Fibroblast of skin of scalp (primary cell): Measurements from ENCODE around the gene PDP2.

ENCODE experiments used
- DNase-seq: peaks from one replicate; pipeline ENCODE4 v3.0.0-alpha.2; 2013

PDP2 gene

DNA sequence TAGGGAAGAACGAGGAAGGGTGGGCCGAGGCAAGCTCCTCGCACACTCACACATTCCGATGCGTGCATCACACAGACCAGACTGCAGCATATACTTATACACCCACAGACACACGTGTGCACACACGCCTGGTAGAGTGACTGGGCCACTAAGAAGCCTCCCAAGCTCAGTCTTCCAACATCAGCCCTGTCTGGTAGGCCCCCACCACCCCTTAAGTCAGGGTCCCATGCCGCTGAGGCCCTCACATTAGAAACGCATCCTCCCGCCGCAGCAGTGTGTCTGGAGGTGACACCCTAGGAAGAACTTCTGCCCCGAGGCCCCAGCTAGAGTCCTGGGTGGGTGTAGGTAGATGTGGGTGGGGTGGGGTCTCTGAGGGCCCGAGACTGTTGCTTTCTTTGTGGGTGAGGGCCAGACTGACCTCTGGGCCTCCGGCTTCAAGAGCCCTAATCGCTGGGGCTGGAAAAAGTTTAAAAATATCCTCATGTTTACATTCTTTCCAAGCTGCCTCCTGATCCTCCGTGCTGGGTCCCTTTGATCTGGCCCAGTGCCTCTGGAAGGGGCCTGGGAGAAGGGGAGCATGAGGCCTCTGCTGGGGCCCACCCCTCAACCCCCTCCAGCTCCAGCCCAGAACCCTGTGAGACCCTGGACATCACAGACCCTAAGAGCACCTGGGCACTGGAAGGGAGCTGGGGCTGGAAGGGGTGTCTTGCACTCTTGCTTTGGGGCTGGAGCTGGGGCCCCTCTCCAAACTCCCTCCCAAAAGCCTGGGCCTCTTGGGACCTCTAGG is 24.7 kb downstream of the PDP2 start:
- DNase-seq, result no peak

DNA sequence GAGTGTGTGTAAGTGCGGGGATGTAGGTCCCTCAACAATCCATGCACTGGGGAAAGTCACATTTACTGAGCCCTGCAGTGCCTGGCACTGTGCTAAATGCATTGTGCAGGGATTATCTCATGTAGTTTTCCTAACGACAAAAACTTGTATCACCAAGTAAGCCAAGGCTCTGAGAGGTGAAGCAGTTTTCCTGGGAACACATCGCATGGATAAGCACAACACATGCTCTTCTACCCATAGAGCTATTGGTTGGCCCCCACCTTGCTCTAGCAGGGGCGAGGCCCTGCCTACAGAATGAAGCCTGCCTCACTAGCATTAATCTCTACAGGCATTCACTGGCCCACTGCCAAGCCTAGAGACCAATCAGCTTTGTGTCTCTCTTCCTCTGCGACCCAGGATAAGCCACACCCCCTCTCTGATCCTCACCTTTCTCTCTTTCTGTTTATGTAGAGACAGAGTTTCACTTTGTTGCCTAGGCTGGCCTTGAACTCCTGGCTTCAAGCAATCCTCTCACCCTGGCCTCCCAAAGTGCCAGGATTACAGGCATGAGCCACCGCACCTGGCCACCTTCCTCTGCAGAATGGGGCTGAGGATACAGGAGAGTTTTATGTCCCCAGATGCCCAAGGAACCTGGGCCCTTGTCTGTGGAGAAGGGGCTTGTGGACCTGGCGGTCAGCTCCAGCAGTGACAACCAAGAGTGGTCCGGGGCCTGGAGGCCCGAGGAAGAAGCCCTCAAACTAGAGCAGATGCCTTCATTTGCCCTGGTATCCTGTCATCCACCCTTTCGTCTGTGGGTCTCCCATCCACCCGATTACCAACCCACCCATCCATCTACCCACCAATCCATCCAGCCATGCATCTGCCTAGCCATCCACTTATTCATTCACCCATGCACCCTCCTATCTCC is 25.6 kb downstream of the PDP2 start:
- no peak for DNase-seq

- no peak for DNase-seq
Measured at GRCh38 chr16:66906916-66907836, 26.9 kb downstream of the PDP2 start.

GRCh38 chr16:66908116-66908515 is 27.8 kb downstream of the PDP2 start:
- DNase-seq, result no peak

GRCh38 chr16:66908762-66909559 is 28.6 kb downstream of the PDP2 start:
- DNase-seq, result no peak

DNA sequence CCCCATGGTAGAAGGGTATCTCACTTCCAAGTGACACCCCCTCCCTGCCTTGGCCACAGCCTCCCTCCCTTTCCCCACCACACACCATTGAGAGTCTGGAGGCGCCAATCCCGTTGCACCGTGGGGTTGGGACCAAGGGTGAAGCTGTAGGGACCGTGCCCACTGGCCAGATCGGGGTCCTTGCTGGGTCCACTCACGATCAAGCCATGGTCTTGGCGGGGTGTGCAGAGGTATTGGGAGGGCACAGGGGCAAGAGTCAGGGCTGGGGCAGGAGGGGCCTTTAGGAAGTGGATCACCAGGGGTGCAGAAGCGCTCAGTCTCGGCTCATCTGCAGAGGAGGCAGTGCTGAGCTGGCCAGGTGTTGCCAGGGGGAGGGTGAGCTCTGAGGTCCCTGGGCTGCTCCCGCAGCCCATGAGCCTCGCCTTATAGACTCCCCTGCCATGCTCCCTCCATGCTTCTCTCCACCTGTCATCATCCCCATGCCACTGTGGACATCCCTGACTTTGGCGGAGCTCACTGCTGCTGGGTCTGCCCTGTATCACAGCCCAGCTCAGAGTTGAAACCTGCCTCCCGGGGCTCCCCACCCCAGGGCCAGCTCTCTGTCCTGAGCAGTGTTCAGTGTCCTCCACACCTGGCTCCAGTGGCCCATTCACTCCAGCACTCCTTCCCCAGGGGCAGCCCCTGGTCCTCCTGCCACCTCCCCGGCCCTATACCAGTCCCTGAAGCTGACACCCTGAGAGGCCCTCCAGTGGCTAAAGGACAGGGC is 30.0 kb downstream of the PDP2 start:
- DNase-seq, result no peak

DNA sequence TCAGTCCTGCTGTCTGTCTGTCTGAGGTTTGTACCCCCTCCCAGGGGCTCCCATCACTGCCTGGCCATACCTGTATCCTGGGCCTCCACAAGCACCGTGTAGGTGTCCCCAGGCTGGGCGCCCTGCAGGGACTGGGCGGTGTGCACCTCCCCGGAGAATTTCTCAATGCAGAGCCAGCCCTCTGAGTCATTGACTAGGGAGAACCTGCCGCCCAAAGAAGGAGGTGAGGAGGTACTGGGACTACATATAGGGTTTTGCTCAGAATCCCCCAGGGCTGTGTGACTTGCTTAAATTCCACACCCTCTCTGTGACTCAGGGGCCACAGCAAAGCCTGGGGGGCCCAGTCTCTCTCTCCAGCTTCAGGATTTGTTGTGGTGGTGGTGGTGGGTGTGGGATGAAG is 30.8 kb downstream of the PDP2 start:
- DNase-seq, result no peak

- no peak for DNase-seq
Measured at GRCh38 chr16:66911801-66912200, 31.5 kb downstream of the PDP2 start.

GRCh38 chr16:66913081-66913480 is 32.8 kb downstream of the PDP2 start:
- no peak for DNase-seq

GRCh38 chr16:66913711-66914110 is 33.4 kb downstream of the PDP2 start:
- no peak for DNase-seq

DNA sequence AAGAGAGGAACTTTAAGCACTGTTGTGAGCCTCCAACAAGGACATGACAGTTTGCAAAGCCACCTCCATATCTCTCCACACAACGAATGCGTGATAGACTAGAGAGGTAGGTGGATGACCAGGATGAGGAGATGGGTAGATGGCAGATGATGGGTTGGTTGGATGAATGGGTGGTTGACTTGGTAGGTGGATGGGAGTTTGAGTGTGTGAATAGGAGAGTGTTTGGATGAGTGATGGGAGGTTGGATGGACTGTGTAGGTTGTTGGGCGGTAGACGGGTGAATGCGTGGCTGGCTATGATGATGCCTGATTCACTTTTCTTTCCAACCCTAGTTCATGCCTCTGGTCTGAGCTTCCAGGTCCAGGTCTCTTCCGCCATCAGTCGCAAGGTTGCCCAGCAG is 34.2 kb downstream of the PDP2 start:
- DNase-seq, result no peak

DNA sequence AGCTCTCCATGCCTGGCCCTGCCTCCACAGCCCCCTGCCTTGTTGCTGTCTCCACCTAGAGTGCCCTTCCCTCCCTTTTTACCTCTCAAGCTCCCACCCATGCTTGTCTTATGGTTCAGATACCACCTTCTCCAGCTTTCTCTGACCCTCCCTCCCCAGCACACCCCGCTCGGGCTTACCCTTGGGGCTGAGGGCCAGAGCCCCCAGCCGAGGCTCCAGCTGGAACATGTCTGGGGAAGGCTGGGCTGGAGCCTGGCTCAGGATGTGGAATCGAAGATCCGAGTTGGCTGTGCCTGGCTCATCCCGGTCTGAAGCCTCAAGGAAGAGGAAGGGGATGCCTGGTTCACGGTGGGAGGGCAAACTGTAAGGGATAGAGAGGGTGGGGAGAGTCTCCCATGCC is 34.7 kb downstream of the PDP2 start:
- no peak for DNase-seq

DNA sequence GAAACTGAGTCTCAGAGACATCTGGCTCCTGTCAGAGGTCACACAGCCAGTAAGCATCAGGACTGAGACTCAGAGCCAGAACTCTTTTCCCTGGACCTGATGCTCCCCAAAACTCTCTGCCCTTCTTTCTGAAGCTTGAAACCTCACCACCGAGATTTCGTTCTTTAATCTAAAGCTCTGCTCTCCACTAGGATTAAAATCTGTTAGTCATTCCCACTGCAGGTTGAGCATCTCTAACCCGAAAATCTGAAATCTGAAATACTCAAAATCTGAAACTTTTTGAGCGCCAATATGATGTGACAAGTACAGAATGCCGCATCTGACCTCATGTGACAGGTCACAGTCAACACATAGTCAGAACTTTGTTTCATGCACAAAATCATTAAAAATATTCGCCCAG is 36.2 kb downstream of the PDP2 start:
- no peak for DNase-seq

DNA sequence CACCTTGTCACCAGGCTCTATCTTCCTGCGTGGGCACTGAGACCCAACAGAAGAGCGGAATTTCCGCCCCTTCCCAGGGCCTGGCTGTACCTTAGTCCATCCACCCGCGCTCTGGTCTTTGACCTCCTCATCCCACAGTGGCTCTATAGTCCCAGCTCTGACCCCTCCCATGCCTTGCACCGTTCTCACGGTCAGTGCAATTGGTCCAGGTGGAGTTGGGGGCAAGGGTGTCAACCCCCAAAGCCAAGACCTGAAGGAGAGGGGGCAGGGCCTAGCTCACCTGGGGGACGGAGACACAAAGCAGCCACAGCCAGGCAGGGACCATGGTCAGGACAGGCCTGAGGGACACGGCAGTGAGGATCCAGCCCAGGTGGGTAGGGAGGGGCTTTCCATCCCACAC is 37.4 kb downstream of the PDP2 start:
- no peak for DNase-seq

GRCh38 chr16:66918355-66918754 is 38.0 kb downstream of the PDP2 start:
- no peak for DNase-seq

GRCh38 chr16:66918803-66919568 is 38.7 kb downstream of the PDP2 start, which contains the start of gene CDH16:
Gene CDH16, minus strand, starts transcription at chr16:66918885. Its CDS starts 820 bp downstream, at chr16:66918065.
- DNase-seq, result no peak

- no peak for DNase-seq
Measured at GRCh38 chr16:66919569-66920298, 39.4 kb downstream of the PDP2 start.

DNA sequence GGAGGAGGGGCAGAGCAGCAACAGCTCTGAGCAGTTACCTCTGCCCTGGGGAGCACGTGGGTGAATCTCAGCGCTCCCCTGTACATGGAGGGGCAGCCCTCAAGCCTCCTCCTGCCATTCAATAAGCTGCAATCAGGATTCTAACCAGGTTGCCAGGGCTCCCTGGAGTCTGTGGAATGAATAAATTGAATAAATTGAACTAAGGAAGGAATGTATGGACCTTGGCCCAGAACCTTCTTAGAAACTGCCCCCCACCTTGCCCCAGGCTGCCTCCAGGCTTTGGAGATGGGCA is 39.9 kb downstream of the PDP2 start:
- DNase-seq, result no peak

DNA sequence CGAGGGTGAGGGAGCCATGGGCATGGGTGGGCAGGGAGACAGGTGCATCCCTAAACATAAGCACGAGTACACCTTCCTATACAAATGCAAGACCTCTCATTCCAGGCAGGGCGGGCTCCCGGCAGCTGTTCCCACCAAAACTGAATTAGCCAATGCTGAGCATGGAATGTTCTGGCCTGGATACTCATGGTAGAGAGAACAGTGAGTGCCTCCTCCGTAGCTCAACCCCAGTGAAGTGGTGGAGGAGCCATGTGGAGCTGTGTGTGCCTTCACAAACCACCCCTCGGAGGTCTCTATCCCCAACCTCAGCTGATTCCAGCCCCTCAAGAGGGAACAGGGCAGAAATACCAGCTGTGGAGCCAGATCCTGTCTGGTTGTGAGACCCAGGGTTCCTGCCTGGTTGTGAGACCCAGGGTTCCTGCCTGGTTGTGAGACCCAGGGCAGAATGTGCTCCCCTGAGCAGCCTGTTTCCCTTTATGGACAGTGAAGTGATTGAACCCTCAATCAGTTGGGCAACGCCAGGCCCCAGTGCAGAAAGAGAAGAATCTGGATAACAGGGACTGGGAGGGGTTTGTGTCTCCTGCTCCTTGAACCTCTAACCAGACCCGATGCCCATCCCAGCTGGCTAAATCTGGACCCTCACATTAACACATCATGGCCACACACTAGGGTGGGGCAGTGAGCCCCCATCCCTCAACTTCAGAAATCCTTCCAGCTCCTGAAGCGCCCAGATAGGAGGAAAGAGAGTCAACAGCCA is 40.8 kb downstream of the PDP2 start:
- DNase-seq, result no peak
